Activated naive CD8-positive, alpha-beta T cell treated with anti-CD3 and anti-CD28 coated beads, Interleukin-2, amount 50 U/mL, for 24 hours (primary cell): Measurements from ENCODE around the gene RAD51B.

ENCODE experiments used
- ATAC-seq: fragments of 150-1000 bp; cut with Tn5 transposase; one replicate; pipeline ENCODE4 v1.10.0; 2021
- DNase-seq: peaks from one replicate; pipeline ENCODE4 v3.0.0; 2021
- H3K27ac Mint-ChIP-seq: one replicate; pipeline ENCODE4 v1.8.0; 2021; ENCODE audit warnings: mild to moderate bottlenecking, mixed read lengths
- H3K27me3 Mint-ChIP-seq: one replicate; pipeline ENCODE4 v1.8.0; 2021; ENCODE audit warnings: mixed read lengths
- H3K36me3 Mint-ChIP-seq: one replicate; pipeline ENCODE4 v1.8.0; 2021; ENCODE audit warnings: low read depth, mixed read lengths
- H3K4me1 Mint-ChIP-seq: one replicate; pipeline ENCODE4 v1.8.0; 2021; ENCODE audit warnings: mixed read lengths
- H3K4me3 Mint-ChIP-seq: one replicate; pipeline ENCODE4 v1.8.0; 2021; ENCODE audit warnings: mild to moderate bottlenecking, moderate library complexity, mixed read lengths
- H3K9me3 Mint-ChIP-seq: one replicate; pipeline ENCODE4 v1.8.0; 2021; ENCODE audit warnings: mixed read lengths

RAD51B gene

GRCh38 chr14:67938071-67938470, 118.5 kb downstream of the RAD51B start:
- Mint-ChIP-seq H3K27ac (no peak overlapping the region), H3K4me3 (no peak overlapping the region), H3K4me1 (peaks cover 3% of the 10 kb centered on the region), H3K27me3 (no peaks in the 10 kb centered on the region), H3K36me3 (no peaks in the 10 kb centered on the region), H3K9me3 (no peaks in the 10 kb centered on the region)
- no peak for ATAC-seq
- no peak for DNase-seq

- peaks cover 9% of the 10 kb centered on the region for H3K4me1 Mint-ChIP-seq
- no peak overlapping the region for H3K27ac Mint-ChIP-seq
- H3K9me3 Mint-ChIP-seq = no peaks in the 10 kb centered on the region
- DNase-seq (no peak), ATAC-seq (no peak)
- no peak overlapping the region for H3K4me3 Mint-ChIP-seq
- no peaks in the 10 kb centered on the region for H3K36me3 Mint-ChIP-seq
- no peaks in the 10 kb centered on the region for H3K27me3 Mint-ChIP-seq
Measured at GRCh38 chr14:67940486-67941455, 121.2 kb downstream of the RAD51B start.

- no peak for ATAC-seq
- Mint-ChIP-seq H3K36me3 (no peaks in the 10 kb centered on the region), H3K27ac (no peak overlapping the region), H3K4me1 (peaks cover 9% of the 10 kb centered on the region), H3K27me3 (no peaks in the 10 kb centered on the region), H3K4me3 (no peak overlapping the region), H3K9me3 (no peaks in the 10 kb centered on the region)
- no peak for DNase-seq
Measured at GRCh38 chr14:67941456-67942018, 122.0 kb downstream of the RAD51B start.

GRCh38 chr14:67942080-67942710, 122.6 kb downstream of the RAD51B start:
- Mint-ChIP-seq H3K4me3 (no peak overlapping the region), H3K27ac (no peak overlapping the region), H3K27me3 (no peaks in the 10 kb centered on the region), H3K9me3 (no peaks in the 10 kb centered on the region), H3K36me3 (no peaks in the 10 kb centered on the region), H3K4me1 (peaks cover 9% of the 10 kb centered on the region)
- ATAC-seq (no peak), DNase-seq (no peak)

- no peak overlapping the region for H3K4me3 Mint-ChIP-seq
- no peaks in the 10 kb centered on the region for H3K36me3 Mint-ChIP-seq
- H3K27me3 Mint-ChIP-seq = no peaks in the 10 kb centered on the region
- H3K9me3 Mint-ChIP-seq = no peaks in the 10 kb centered on the region
- DNase-seq (peak; percentile 30), ATAC-seq (no peak)
- H3K27ac Mint-ChIP-seq = no peak overlapping the region
- peaks cover 9% of the 10 kb centered on the region for H3K4me1 Mint-ChIP-seq
Measured at GRCh38 chr14:67943947-67944346, 124.4 kb downstream of the RAD51B start.

GRCh38 chr14:67944605-67945004, 125.0 kb downstream of the RAD51B start:
- Mint-ChIP-seq H3K9me3 (no peaks in the 10 kb centered on the region), H3K4me1 (peaks cover 9% of the 10 kb centered on the region), H3K4me3 (no peak overlapping the region), H3K27me3 (no peaks in the 10 kb centered on the region), H3K36me3 (no peaks in the 10 kb centered on the region), H3K27ac (no peak overlapping the region)
- no peak for ATAC-seq
- no peak for DNase-seq

GRCh38 chr14:67949771-67950170, 130.2 kb downstream of the RAD51B start:
- no peaks in the 10 kb centered on the region for H3K9me3 Mint-ChIP-seq
- no peaks in the 10 kb centered on the region for H3K36me3 Mint-ChIP-seq
- ATAC-seq (no peak), DNase-seq (no peak)
- no peak overlapping the region for H3K4me3 Mint-ChIP-seq
- no peak overlapping the region for H3K27ac Mint-ChIP-seq
- H3K27me3 Mint-ChIP-seq = no peaks in the 10 kb centered on the region
- peaks cover 1% of the 10 kb centered on the region for H3K4me1 Mint-ChIP-seq

- Mint-ChIP-seq H3K4me3 (no peak overlapping the region), H3K36me3 (no peaks in the 10 kb centered on the region), H3K4me1 (no peaks in the 10 kb centered on the region), H3K27me3 (no peaks in the 10 kb centered on the region), H3K27ac (no peak overlapping the region), H3K9me3 (no peaks in the 10 kb centered on the region)
- DNase-seq (no peak), ATAC-seq (no peak)
Measured at GRCh38 chr14:67950386-67950785, 130.8 kb downstream of the RAD51B start.

GRCh38 chr14:67951529-67952135, 132.1 kb downstream of the RAD51B start:
- no peaks in the 10 kb centered on the region for H3K9me3 Mint-ChIP-seq
- DNase-seq (no peak), ATAC-seq (no peak)
- H3K36me3 Mint-ChIP-seq = no peaks in the 10 kb centered on the region
- no peaks in the 10 kb centered on the region for H3K27me3 Mint-ChIP-seq
- no peak overlapping the region for H3K27ac Mint-ChIP-seq
- H3K4me1 Mint-ChIP-seq = no peaks in the 10 kb centered on the region
- no peak overlapping the region for H3K4me3 Mint-ChIP-seq

- no peaks in the 10 kb centered on the region for H3K36me3 Mint-ChIP-seq
- ATAC-seq = no peak
Measured at GRCh38 chr14:67952381-67952780, 132.8 kb downstream of the RAD51B start.

GRCh38 chr14:67952786-67953185, 133.2 kb downstream of the RAD51B start:
- DNase-seq (no peak), ATAC-seq (no peak)
- H3K27me3 Mint-ChIP-seq = no peaks in the 10 kb centered on the region
- no peaks in the 10 kb centered on the region for H3K9me3 Mint-ChIP-seq
- H3K36me3 Mint-ChIP-seq = no peaks in the 10 kb centered on the region
- H3K4me1 Mint-ChIP-seq = no peaks in the 10 kb centered on the region
- no peak overlapping the region for H3K27ac Mint-ChIP-seq
- no peak overlapping the region for H3K4me3 Mint-ChIP-seq

More at GRCh38 chr14:67952381-67952780, 132.8 kb downstream of the RAD51B start:
- no peaks in the 10 kb centered on the region for H3K4me1 Mint-ChIP-seq
- H3K4me3 Mint-ChIP-seq = no peak overlapping the region
- no peak for DNase-seq
- no peak overlapping the region for H3K27ac Mint-ChIP-seq
- no peaks in the 10 kb centered on the region for H3K9me3 Mint-ChIP-seq
- H3K27me3 Mint-ChIP-seq = no peaks in the 10 kb centered on the region

- Mint-ChIP-seq H3K27ac (no peak overlapping the region), H3K4me3 (no peak overlapping the region), H3K27me3 (no peaks in the 10 kb centered on the region), H3K9me3 (no peaks in the 10 kb centered on the region), H3K36me3 (peaks cover 1% of the 10 kb centered on the region), H3K4me1 (no peaks in the 10 kb centered on the region)
- ATAC-seq (no peak), DNase-seq (no peak)
Measured at GRCh38 chr14:67955261-67955660, 135.7 kb downstream of the RAD51B start.

GRCh38 chr14:67957946-67958345, 138.4 kb downstream of the RAD51B start:
- Mint-ChIP-seq H3K4me1 (peaks cover 3% of the 10 kb centered on the region), H3K9me3 (no peaks in the 10 kb centered on the region), H3K36me3 (peaks cover 1% of the 10 kb centered on the region), H3K27me3 (no peaks in the 10 kb centered on the region), H3K27ac (no peak overlapping the region), H3K4me3 (no peak overlapping the region)
- ATAC-seq (no peak), DNase-seq (no peak)

GRCh38 chr14:67961676-67962075, 142.1 kb downstream of the RAD51B start:
- Mint-ChIP-seq H3K9me3 (peaks cover 3% of the 10 kb centered on the region), H3K4me1 (peaks cover 3% of the 10 kb centered on the region), H3K4me3 (no peak overlapping the region), H3K36me3 (peaks cover 12% of the 10 kb centered on the region), H3K27me3 (no peaks in the 10 kb centered on the region), H3K27ac (no peak overlapping the region)
- ATAC-seq = no peak
- no peak for DNase-seq
